ENCODE measurements around the gene STK32C. TPM values are rescaled to one million over a fixed set of nuclear protein-coding genes. Genes with fewer than 3 reads are reported as not detected.

Gene STK32C
- total and polyA plus RNA-seq, 8 donors, result 9.9 to 18.2 (median 11.6) TPM

- H3K36me3 ChIP-seq, result no peaks in the 10 kb centered on the region
- ATAC-seq (peak; percentile 88), DNase-seq (peak; percentile 98 to 99 (median 98))
- H3K9me3 ChIP-seq, result no peaks in the 10 kb centered on the region
- peak within 1 kb of the TSS; percentile 92 to 95 for H3K4me3 ChIP-seq
- TF ChIP-seq, protein P1, sequence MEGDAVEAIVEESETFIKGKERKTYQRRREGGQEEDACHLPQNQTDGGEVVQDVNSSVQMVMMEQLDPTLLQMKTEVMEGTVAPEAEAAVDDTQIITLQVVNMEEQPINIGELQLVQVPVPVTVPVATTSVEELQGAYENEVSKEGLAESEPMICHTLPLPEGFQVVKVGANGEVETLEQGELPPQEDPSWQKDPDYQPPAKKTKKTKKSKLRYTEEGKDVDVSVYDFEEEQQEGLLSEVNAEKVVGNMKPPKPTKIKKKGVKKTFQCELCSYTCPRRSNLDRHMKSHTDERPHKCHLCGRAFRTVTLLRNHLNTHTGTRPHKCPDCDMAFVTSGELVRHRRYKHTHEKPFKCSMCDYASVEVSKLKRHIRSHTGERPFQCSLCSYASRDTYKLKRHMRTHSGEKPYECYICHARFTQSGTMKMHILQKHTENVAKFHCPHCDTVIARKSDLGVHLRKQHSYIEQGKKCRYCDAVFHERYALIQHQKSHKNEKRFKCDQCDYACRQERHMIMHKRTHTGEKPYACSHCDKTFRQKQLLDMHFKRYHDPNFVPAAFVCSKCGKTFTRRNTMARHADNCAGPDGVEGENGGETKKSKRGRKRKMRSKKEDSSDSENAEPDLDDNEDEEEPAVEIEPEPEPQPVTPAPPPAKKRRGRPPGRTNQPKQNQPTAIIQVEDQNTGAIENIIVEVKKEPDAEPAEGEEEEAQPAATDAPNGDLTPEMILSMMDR (IDR thresholded peaks at IDR 0.05), result no peak
- peak within 1 kb of the TSS; percentile 82 to 88 for H3K27ac ChIP-seq
- H3K4me1 ChIP-seq, result peaks cover 31 to 68% of the 10 kb centered on the region in 2 donors
- no peaks in the 10 kb centered on the region for H3K27me3 ChIP-seq
- intact Hi-C loops (cut with DNase I), result no loop called here
Measured at GRCh38 chr10:132331601-132332432, 24.1 kb upstream of the STK32C start, which contains the start of gene LRRC27. Gene LRRC27 (plus strand): TSS chr10:132332193. CDS start chr10:132333525, 1,332 bp downstream.

DNA sequence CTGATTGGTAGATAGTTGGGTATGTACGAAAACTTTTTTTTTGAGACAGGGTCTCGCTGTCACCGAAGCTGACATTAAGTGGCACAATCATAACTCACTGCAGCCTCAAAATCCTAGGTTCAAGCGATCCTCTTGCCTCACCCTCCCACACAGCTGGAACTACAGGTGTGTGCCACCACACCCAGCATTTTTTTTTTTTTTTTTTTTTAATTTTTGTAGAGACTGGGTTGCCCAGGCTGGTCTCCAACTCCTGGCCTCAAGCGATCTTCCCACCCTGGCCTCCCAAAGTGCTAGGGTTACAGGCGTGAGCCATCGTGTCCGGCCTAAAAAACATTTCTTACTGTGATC is 22.7 kb upstream of the STK32C start:
- no peaks in the 10 kb centered on the region for H3K36me3 ChIP-seq
- TF ChIP-seq, protein P1 (IDR thresholded peaks at IDR 0.05), result no peak
- H3K27ac ChIP-seq, result peak overlapping the region in 1 of 2 donors; percentile 72
- H3K4me1 ChIP-seq, result peaks cover 21 to 54% of the 10 kb centered on the region in 2 donors
- intact Hi-C loops (cut with DNase I), result no loop called here
- DNase-seq (no peak), ATAC-seq (no peak)
- no peaks in the 10 kb centered on the region for H3K9me3 ChIP-seq
- H3K27me3 ChIP-seq, result no peaks in the 10 kb centered on the region
- H3K4me3 ChIP-seq, result peak overlapping the region in 1 of 2 donors; percentile 92

GRCh38 chr10:132329565-132330485 is 22.1 kb upstream of the STK32C start:
- Histone ChIP-seq H3K4me3 (peak overlapping the region in 1 of 2 donors; percentile 92), H3K27ac (peak overlapping the region in 1 of 2 donors; percentile 72), H3K4me1 (peaks cover 21 to 50% of the 10 kb centered on the region in 2 donors), H3K9me3 (no peaks in the 10 kb centered on the region), H3K36me3 (peaks cover 0 to 4% of the 10 kb centered on the region in 2 donors), H3K27me3 (no peaks in the 10 kb centered on the region)
- DNase-seq, result peak in 1 of 4 donors; percentile 40
- intact Hi-C loops (cut with DNase I), result no loop called here
- TF ChIP-seq, protein P1 (IDR thresholded peaks at IDR 0.05), result no peak
- no peak for ATAC-seq

- Histone ChIP-seq H3K27me3 (no peaks in the 10 kb centered on the region), H3K4me3 (no peak overlapping the region), H3K27ac (no peak overlapping the region), H3K36me3 (peaks cover 0 to 5% of the 10 kb centered on the region in 2 donors), H3K9me3 (no peaks in the 10 kb centered on the region), H3K4me1 (peaks cover 21 to 50% of the 10 kb centered on the region in 2 donors)
- intact Hi-C loops (cut with DNase I), result no loop called here
- ATAC-seq (no peak), DNase-seq (peak in 1 of 4 donors; percentile 21)
- TF ChIP-seq, protein P1 (IDR thresholded peaks at IDR 0.05), result no peak
Measured at GRCh38 chr10:132328738-132329137, 21.0 kb upstream of the STK32C start.

Data from left lung (tissue), 10 donors.